ENCODE measurements around the gene PRIM2.
"Not testable (repeated sequence)": the region's sequence is repeated elsewhere in the genome, so short reads cannot be mapped to it uniquely, and the experiment has no call there.

DNA sequence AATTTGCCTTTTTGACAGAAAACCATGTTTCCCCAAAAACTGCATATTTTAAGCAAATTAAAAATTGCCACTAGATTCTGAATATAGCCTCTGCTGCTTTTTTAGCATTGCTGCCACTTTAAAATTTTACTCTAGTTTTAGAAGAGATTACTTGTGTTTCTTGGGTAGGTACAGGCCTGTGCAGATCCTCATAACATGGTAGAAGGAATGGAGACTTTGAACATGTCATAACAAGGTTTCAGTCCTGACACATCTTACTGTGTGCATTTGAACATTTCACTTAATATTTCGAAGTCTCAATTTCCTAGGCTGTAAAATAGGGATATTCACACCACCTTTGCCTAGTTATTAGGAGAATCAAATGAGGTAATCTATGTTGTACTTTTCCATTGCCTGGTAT lies 259.6 kb downstream of the PRIM2 start:
- TF ChIP-seq CTCF, POLR2A, EP300, POLR2AphosphoS5 (IDR thresholded peaks at IDR 0.05): not testable (repeated sequence)
